IMR-90 (cell line): ENCODE results near the gene FRAS1.

Source experiments
- CTCF ChIP-seq: conservative IDR thresholded peaks from 2 replicates; pipeline ENCODE4 v1.5.1; 2012; ENCODE audit warnings: mild to moderate bottlenecking, low read depth, low read length, improper control_type of control experiment
- ELK1 ChIP-seq: fragments of 150-350 bp; IDR thresholded peaks from 2 replicates; pipeline ENCODE4 v1.6.1; 2016; ENCODE audit warnings: low read depth, mild to moderate bottlenecking, low read length, moderate library complexity, borderline replicate concordance
- MXI1 ChIP-seq: IDR thresholded peaks from 2 replicates; pipeline ENCODE4 v1.6.1; 2012; ENCODE audit warnings: low read depth, mild to moderate bottlenecking, low read length, moderate library complexity, borderline replicate concordance
- POLR2A ChIP-seq: IDR thresholded peaks from 2 replicates; pipeline ENCODE4 v1.6.1; 2012; ENCODE audit warnings: mild to moderate bottlenecking, low read depth, low read length
- SMC3 ChIP-seq: fragments of 150-350 bp; IDR thresholded peaks from 2 replicates; pipeline ENCODE4 v1.6.1; 2016; ENCODE audit warnings: low read depth, mild to moderate bottlenecking, antibody characterized with exemption, low read length, moderate library complexity

- TF ChIP-seq CTCF (no peak), ELK1 (no peak), POLR2A (no peak), MXI1 (no peak), SMC3 (no peak)
Observed at GRCh38 chr4:78226279-78226678, 169.2 kb downstream of the FRAS1 start.
